ENCODE measurements around the gene LRRC70.
"Not testable (repeated sequence)": the region's sequence is repeated elsewhere in the genome, so short reads cannot be mapped to it uniquely, and the experiment has no call there.

The LRRC70 gene

GRCh38 chr5:62608529-62609511 is 30.2 kb downstream of the LRRC70 start:
- no peak for DNase-seq

- DNase-seq: no peak
Observed at GRCh38 chr5:62614355-62614754, 35.7 kb downstream of the LRRC70 start.

- no peak for DNase-seq
Observed at GRCh38 chr5:62616615-62617277, 38.1 kb downstream of the LRRC70 start.

GRCh38 chr5:62617943-62618342 is 39.3 kb downstream of the LRRC70 start:
- DNase-seq: no peak

- no peak for DNase-seq
Observed at GRCh38 chr5:62620761-62621160, 42.1 kb downstream of the LRRC70 start.

GRCh38 chr5:62621280-62621679 is 42.7 kb downstream of the LRRC70 start:
- DNase-seq: peak; percentile 27

GRCh38 chr5:62623271-62623670 is 44.7 kb downstream of the LRRC70 start:
- no peak for DNase-seq

- not testable (repeated sequence) for DNase-seq
Observed at GRCh38 chr5:62624436-62624835, 45.8 kb downstream of the LRRC70 start.

GRCh38 chr5:62626534-62626933 is 47.9 kb downstream of the LRRC70 start:
- no peak for DNase-seq

- no peak for DNase-seq
Observed at GRCh38 chr5:62627121-62627520, 48.5 kb downstream of the LRRC70 start.

- DNase-seq: no peak
Observed at GRCh38 chr5:62627901-62628300, 49.3 kb downstream of the LRRC70 start.

Measured in NCI-H69 (cell line).